DMS53 (cell line): ENCODE results near the gene CHRND.
A peak's percentile ranks its signal among the peaks of the same experiment; 100 is the strongest.

Source experiments
- DNase-seq: peaks from one replicate; lab custom pipeline; 2025; lab: John Stamatoyannopoulos, UW

CHRND gene

DNA sequence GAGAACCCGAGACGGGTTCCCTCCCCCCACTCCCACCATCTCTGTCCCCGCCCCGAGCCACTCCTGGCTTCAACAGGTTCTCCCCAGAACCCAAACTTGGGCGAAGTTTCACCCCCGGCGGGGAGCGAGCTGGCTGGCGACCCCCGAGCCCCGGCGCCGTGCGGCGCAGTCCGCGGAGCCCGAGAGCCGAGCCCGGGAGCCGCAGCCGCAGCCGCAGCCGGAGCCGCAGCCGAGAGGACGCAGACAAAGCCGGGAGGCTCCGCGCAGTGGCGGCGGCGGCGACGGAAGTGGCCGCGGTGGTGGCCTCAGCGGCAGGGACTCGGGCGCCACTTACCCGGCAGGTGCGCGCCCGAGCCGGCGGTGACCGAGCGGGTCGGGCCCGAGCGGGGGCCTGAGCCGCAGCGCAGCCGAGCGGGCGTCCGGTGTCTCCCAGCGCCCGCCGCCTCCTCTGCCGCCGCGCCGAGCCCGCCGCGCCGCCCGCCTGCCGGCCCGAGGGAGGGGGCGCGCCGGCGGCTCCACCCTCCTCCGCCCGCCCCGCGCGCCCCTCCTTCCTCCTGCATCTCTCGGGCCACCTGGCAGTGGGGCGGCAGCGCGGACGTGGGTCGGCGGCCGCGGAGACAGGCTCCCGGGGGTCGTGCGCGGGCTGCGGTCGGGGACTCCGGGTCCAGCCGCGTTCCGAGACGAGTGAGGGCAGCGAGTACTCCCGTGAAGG lies 38.4 kb upstream of the CHRND start, which contains the start of gene ECEL1:
TSS of gene ECEL1 (minus strand) at position 450 of the 712 bp plus-strand sequence. CDS start 1,181 bp downstream, outside the sequence.
- DNase-seq, result peak; percentile 57

GRCh38 chr2:232488097-232488711 lies 37.8 kb upstream of the CHRND start:
- peak; percentile 27 for DNase-seq

DNA sequence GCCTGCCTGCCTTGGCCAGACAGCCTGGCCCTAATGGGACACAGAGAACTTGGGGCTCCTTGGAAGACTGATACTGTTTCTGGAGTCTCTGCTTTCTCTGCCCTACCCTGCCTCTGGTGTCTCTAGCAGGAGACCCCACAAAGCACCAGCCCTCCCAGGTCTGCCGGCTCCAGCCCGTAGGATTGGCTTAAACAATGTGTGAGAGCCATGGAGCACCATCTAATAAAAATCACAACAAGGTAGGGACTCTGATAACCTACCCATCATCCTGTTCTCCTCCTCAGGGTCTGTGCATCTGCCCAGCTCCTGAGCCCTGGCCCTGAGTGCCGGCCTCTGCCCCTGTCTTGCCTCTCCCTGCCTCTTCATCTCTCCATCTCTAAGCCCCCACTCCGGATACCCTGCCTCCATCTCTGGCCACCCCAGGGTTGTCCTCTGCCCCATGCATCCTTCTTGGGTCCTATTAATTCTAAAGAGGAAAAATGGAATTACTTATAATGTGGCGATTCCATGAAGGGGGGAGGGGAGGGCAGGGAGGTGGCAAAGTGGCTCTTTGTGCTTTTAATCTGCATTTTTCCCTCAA lies 37.1 kb upstream of the CHRND start:
- no peak for DNase-seq

GRCh38 chr2:232489516-232490220 lies 36.3 kb upstream of the CHRND start:
- no peak for DNase-seq

DNA sequence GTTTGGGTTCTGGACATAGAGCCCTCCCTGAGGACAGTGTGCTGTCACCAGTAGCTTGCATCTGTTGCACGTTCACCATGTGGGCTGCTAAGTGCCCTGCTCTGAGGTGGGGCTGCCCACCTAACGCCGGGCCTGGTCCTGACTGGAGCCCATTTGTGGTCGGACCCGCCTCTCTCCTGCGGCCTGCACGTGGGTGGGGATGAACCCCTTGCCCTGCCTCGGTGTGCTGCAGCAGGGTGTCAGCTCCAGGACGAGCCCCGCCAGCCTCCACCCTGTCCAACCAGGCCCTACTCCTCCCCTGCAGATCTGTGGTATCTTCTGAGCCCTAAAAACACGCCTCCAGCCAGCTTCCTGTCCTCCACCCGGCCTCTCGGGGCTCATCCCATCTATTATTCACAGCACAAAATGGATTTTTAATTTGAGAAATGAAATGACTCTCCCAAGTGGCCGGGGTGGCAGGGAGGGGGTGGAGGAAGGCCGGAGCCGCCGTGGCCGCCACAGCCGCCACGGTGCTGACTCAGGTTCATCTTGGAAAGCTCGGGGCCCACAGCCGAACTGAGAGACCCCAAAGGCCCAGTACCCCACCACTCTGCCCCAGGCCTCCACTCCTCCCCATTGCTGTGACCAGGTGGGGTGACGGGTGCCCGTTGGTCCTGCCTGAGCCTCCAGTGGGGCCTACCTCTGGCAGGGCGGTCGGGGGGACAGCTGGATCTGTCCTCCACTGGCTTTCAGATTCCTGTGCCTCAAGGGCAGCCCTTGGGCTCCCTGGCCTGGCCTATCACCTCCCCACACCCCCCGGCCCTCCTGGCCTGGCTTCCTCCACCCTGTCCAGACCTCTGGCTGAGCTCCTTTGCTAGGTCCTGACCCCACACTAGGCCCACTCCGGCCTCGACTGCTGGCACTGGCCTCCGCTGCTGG lies 35.5 kb upstream of the CHRND start:
- no peak for DNase-seq

DNA sequence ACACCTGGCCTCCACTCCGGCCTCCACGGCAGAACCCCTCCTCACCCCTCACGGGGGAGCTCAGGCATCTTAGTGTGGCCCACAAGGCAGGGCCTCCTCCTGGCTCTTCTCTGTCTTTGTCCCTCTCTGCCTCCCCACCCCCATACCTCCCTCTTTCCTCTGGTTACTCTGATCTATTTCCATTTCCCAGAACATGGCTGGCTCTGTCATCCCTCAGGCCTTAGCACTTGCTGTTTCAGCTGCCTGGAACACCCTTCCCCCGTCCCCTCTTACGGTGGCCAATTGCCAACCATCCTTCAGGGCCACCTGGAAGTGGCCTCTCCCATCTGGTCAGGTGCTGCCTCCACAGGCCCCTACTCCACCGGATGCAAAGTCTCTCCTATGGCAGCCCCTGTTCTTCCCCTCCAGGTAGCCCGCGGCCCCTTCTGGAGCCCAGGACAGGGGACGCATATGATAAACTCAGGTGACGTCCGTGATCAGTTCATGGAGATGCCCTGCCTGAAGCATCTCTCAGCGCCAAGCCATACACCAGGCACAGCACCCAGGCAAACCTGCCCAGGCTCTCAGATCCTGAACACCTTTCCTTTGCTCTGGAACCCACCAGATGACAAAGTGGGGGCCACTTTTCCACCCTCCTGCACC lies 34.7 kb upstream of the CHRND start:
- DNase-seq, result peak; percentile 18

DNA sequence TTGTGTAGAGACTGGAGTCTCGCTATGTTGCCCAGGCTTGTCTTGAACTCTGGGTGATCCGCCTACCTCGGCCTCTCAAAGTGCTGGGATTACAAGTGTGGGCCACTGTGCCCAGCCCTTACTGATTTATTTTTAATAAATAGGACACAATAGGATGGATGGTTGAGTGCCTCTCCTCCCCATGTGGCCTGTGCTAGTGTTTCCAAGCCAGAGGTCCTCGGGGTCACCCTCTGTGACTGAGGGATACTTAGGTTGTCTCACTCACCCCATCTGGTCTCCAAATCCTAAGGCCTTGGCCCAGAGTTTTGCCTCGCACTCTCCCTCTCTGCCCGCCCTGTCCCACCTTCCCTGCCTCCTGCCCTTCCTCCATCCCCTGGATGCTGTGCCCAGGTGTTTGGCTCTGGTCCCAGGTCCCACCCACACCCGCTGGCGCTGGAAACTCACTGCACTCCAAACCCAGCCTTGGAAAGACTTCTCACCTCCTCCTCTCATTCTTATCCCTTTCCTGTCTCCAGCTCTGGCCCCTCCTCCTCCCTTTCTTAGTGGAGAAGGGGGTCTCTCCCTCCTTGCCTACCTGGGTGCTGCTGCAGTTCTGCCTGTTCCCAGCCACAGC lies 33.6 kb upstream of the CHRND start:
- DNase-seq, result no peak

DNA sequence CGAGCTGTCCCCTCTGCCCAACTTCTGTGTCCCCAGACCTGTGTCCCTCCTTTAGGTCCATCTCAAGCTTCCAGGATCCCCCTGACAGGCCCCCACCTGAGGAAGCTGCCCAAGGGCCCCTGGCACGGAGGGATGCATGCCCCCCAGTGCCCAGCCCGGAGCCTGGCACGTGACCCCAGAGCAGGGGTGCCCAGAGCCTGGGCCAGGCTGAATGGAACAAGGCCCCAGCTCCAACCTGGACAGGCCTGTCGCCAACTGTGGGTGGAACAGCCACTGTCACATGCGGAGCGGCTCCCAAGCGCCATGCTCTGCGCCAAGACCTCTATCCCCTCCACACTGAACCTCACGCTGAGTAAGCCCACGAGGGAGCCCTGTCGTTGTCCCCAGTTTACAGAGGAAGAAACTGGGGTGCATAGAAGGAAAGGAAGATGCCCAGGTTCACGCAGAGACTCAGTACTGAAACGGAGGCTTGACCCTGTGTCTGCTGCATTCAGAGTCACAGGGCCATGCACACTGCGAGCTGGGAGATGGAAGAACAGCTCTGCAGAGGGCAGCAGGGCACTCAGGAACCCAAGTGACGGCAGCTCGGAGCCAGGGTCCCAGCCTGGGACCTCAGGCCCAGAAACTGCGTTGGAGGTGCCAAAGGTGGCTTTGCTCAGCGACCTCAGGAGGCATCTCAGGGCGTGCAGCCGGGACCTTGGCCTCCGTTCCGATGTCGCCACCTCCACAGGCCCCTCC lies 32.8 kb upstream of the CHRND start:
- DNase-seq, result no peak

GRCh38 chr2:232493701-232494474 lies 32.1 kb upstream of the CHRND start:
- no peak for DNase-seq

- DNase-seq, result no peak
Observed at GRCh38 chr2:232494542-232494941, 31.4 kb upstream of the CHRND start.

DNA sequence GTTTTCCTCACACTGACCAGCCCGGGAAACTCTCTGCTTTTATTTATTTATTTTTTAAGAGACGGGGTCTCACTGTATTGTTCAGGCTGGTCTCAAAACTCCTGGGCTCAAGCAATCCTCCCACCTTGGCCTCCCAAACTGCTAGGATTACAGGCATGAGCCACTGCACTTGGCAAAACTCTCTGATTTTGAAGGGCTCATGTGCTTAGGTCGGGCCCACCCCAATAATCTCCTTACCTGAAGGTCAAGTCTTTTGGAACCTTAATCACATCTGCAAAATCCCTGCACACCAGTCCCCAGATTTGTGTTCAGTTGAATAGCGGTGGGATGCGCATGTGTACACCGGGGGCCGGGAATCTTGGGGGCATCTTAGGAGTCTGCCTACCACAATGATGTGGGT lies 30.7 kb upstream of the CHRND start:
- no peak for DNase-seq

GRCh38 chr2:232496501-232497270 lies 29.3 kb upstream of the CHRND start:
- no peak for DNase-seq

DNA sequence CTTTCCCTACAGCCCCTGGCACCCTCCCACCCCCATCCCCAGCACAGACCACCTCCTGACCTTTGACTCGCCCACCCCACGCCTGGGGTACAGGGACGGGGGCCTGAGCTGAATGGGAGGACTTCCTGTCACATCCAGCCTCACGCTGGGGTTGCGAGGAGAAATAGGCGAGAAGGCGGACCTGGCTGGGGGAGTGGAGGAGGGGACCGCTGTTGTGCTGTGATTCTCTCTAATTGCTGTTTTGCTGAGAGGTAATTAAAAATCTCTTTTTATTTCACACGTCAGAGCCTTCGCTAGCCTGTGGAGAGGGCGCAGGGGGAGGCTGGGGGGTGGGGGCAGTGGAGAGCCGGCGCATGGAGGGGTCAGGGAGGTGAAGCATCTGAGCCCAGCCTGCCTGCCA lies 28.6 kb upstream of the CHRND start:
- DNase-seq, result no peak

DNA sequence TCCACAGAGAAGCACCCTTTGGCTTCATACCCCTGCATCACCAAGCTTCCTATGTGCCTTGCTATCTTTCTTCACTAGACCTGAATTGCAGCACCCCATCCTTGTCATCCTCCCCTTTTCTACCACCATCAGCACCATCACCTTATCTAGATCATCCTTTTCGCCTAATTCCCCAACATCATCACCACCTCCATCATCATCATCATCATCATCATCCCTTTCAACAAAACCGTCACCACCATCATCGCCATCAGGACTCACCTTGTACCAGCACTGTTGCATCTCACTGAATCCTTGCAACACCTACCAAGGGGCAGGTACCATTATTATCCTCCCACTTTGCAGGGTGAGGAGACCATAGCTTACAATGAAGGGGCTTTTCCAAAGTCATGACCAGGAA lies 27.5 kb upstream of the CHRND start:
- DNase-seq, result no peak

- no peak for DNase-seq
Observed at GRCh38 chr2:232501331-232501771, 24.6 kb upstream of the CHRND start.

DNA sequence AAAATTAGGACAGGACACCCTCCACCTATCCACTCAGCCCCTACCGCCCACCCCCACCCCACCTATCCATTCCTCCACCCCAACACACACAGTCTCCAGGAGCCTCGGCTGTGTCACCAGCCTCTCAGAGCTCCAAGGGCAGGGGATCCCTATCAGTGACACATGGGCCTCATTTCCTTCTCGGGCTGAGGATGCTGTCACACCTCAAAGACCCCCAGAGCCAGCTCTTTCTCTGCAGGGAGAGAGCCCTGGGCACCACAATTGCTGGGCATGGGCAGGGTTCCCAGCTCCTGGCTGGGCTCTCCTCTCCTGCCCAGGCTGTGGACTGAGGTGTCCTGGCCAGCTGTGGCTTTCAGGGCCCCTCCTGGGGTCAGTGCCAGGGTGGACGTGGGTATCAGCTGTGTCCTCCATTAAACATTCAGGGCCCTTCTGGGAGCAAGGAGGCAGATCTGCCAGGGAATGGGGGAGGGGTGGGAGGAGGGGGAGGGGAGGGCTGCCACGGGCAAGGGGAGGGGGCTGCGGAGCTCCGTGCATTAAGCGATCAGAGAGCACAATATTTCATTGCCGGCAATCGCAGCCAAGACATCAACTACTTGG lies 24.1 kb upstream of the CHRND start:
- no peak for DNase-seq

DNA sequence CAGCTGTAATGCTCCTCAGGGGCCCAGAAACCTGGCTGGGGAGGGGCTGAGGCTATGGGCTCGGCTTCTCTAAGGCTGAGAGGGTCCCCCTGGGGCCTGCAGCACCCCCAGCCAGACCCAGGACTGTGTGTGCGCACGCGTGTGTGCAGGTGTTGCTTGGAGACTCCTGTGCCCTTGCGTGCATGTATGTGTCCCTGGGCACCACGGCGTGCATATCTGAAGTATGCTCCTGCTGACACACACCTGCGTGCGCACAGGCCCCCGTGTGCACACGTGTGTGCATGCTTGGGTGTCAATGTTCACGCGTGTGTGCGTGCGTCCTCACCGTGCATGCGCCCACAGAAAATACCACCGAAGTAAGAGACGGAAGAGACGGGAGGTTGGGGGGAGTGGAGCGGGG lies 23.4 kb upstream of the CHRND start:
- peak; percentile 68 for DNase-seq
